GDM1 (cell line): ENCODE results near the gene FAF1.
"Not testable (repeated sequence)": the region's sequence is repeated elsewhere in the genome, so short reads cannot be mapped to it uniquely, and the experiment has no call there.

Experiments
- DNase-seq: peaks from one replicate; lab custom pipeline; 2025; lab: John Stamatoyannopoulos, UW

FAF1 gene

GRCh38 chr1:50959303-50959912 is 659 bp downstream of the FAF1 start:
- no peak for DNase-seq

DNA sequence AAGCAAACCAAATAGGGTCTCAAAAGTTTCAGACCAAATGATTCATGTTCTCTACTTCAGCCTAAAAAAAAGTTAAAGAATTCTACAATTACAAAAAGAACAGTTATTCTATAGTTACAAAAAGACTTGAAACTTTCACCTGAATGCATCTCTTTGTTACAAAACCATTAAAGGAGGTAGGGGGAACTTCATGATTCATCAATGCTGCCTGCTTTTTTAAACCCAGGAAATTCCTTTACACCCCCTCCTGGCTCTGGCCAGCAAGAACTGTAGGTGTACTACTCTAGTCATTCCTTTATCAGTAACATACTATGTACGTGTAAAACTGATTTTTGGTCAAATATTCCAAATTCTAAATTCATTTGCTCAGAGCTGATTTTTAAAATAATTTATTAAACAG is 5.0 kb downstream of the FAF1 start:
- DNase-seq: no peak

DNA sequence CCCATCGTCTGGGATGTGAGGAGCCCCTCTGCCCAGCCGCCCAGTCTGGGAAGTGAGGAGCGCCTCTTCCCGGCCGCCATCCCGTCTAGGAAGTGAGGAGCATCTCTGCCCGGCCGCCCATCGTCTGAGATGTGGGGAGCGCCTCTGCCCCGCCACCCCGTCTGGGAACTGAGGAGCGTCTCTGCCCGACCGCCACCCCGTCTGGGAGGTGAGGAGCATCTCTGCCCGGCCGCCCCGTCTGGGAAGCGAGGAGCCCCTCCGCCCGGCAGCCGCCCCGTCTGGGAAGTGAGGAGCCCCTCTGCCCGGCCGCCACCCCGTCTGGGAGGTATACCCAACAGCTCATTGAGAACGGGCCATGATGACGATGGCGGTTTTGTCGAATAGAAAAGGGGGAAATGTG is 7.5 kb downstream of the FAF1 start:
- DNase-seq: not testable (repeated sequence)

DNA sequence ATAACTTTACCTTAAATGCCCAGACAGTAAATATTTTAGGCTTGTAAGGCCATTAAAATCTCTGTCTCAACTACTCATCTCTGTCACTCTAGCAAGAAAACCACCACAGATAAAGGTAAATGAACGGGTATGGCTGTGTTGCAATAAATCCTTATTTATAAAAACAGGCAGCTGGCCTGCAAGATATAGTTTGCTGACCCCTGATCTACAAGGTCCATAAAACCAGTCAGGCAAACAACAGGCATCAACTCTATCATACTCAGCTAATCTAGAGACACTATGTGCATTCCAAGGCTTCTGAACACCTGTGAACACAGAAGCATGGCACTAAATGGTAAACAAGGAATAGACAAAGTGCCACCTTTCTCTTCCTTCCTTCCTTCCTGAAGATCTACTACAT is 9.7 kb downstream of the FAF1 start:
- DNase-seq: no peak

DNA sequence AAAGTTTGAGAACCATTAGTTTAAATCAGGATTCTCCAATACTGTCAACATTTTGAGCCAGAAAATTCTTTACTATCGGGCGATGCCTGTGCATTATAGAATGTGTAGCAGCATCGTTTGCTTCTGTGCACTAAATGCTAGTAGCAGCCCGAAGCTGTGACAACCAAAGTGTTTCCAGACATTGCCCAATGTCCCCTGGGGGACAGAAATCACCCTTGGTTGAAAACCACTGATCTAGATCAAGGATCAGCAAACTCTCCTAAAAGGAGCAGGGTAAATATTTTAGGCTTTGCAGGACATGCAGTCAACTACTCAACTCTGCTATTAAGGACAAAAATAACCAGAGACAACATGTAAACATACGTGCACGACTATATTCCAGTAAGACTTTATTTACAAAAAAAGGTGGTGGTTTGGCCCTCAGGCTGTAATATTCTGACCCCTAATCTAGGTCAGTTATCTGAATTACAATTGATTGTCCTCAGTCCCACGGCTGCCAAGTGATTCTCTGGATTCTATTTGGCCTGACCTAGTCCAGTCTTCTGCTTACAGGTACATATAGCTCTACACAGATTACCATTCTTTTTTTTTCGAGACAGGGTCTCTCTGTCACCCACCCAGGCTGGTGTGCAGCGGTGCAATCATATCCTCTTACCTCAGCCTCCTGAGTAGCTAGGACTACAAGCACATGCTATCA is 10.6 kb downstream of the FAF1 start:
- no peak for DNase-seq

DNA sequence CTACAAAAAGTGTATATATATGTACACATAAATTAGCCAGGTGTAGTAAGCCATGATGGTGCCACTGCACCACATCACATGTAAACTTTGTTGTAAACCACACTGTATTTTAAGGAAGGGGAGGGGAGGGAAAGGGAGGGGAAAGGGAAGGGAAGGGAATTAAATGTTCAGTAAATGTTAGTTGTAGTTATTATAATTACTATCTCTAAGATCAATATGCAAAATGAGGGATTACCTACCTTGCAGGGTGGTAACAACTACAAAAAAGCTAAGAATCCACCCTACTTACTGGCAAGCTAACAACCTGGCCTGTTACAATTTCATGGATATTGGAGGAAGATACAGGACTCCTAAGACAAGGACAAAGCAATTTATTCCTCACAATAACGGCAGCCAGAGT is 17.7 kb downstream of the FAF1 start:
- DNase-seq: no peak

DNA sequence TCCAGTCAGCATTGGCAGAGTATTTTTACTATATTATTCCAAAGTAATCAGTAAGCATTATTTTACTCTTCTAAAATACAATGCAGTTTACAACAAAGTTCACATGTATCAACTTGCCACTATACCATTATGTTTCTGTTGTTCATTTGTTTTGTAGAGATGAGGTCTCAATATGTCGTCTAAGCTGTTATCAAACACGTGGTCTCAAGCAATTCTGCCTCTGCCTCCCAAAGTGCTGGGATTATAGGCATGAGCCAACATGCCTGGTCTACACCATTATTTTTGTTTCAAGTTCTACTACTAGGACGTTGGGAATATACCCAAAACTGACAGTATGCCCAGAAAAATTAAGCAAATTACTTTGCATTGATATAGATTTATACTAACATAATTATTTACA is 19.8 kb downstream of the FAF1 start:
- no peak for DNase-seq

- DNase-seq: no peak
Measured at GRCh38 chr1:50936321-50936720, 23.7 kb downstream of the FAF1 start.

- not testable (repeated sequence) for DNase-seq
Measured at GRCh38 chr1:50935276-50935675, 24.8 kb downstream of the FAF1 start.

- DNase-seq: no peak
Measured at GRCh38 chr1:50934838-50935237, 25.2 kb downstream of the FAF1 start.

DNA sequence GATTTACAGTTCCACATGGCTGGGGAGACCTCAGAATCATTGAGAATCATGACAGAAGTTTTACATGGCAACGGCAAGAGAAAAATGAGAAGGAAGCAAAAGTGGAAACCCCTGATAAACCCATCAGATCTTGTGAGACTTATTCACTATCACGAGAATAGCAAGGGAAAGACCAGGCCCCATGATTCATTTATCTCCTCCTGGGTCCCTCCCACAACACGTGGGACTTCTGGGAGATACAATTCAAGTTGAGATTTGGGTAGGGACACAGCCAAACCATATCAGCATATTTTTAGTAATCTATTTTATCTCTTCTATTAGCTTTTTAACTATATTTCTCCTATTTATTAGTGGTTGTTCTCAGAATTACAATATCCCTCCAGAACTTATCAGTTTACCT is 26.3 kb downstream of the FAF1 start:
- not testable (repeated sequence) for DNase-seq

DNA sequence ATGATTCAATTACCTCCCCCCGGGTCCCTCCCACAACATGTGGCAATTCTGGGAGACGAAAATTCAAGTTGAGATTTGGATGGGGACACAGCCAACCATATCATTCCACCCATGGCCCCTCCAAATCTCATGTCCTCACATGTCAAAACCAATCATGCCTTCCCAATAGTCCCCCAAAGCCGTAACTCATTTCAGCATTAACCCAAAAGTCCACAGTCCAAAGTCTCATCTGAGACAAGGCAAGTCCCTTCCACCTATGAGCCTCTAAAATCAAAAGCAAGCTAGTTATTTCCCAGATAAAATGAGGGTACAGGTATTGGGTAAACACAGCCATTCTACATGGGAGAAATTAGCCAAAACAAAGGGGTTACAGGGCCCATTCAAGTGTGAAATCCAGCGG is 28.0 kb downstream of the FAF1 start:
- DNase-seq: not testable (repeated sequence)

DNA sequence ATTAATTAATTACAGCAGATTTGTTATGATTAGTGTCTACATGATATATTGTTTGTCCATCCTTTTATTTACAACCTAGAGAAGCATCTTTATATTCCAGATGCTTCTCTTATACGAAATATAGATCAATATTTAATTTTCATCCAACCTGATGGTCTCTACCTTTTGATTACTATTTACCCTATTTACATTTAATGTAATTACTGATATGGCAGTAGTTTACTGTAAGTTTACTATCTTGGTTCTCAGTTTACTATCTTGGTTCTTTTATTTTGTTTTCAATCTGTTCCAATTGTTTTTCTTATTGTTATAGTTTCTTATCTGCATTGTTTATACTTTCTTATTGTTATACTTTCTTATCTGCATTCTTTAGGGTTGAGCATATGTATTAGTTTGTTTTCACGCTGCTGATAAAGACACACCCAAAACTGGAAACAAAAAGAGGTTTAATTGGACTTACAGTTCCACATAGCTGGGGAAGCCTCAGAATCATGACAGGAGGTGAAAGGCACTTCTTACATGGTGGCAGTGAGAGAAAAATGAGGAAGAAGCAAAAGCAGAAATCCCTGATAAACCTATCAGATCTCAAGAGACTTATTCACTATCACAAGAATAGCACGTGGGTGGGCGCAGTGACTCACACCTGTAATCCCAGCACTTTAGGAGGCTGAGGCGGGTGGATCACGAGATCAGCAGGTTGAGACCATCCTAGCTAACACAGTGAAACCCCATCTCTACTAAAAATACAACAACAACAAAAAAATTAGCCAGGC is 28.9 kb downstream of the FAF1 start:
- peak; percentile 25 for DNase-seq

- DNase-seq: no peak
Measured at GRCh38 chr1:50930193-50930592, 29.9 kb downstream of the FAF1 start.

GRCh38 chr1:50929376-50929958 is 30.6 kb downstream of the FAF1 start:
- no peak for DNase-seq

- DNase-seq: no peak
Measured at GRCh38 chr1:50923564-50923963, 36.5 kb downstream of the FAF1 start.

DNA sequence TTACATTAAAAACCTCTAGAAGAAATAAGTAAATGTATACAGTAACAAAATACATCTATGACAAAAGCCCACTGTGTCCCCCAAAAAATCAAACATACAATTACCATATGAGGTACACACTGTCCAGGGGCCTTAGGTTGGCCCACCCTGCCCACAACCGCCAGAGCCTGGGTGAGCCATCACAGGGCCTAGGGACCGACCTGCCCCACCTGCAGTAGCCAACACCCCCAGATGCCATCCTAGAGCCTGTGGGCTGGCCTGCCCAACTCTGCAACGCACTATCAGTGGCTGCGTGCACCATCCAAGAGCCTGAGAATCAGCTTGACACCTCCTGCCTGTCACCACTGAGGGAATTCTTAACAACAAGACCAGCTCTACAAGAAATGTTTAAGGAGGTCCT is 39.0 kb downstream of the FAF1 start:
- no peak for DNase-seq

DNA sequence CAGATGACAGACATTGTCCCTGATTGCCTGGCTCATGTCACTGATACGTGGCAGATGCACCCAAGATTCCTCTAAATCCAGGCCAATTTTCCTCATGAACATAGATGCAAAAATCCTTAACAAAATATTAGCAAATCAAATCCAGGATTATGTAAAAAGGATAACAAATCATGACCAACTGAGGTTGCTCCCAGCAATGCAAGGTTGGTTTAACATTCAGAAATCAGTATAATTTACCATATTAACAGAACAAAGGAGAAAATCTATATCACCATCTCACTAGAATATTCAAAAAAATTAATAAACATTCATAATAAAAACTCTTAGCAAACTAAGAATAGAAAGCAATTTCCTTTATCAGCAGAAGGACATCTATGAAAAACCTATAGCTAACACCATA is 39.7 kb downstream of the FAF1 start:
- DNase-seq: no peak

DNA sequence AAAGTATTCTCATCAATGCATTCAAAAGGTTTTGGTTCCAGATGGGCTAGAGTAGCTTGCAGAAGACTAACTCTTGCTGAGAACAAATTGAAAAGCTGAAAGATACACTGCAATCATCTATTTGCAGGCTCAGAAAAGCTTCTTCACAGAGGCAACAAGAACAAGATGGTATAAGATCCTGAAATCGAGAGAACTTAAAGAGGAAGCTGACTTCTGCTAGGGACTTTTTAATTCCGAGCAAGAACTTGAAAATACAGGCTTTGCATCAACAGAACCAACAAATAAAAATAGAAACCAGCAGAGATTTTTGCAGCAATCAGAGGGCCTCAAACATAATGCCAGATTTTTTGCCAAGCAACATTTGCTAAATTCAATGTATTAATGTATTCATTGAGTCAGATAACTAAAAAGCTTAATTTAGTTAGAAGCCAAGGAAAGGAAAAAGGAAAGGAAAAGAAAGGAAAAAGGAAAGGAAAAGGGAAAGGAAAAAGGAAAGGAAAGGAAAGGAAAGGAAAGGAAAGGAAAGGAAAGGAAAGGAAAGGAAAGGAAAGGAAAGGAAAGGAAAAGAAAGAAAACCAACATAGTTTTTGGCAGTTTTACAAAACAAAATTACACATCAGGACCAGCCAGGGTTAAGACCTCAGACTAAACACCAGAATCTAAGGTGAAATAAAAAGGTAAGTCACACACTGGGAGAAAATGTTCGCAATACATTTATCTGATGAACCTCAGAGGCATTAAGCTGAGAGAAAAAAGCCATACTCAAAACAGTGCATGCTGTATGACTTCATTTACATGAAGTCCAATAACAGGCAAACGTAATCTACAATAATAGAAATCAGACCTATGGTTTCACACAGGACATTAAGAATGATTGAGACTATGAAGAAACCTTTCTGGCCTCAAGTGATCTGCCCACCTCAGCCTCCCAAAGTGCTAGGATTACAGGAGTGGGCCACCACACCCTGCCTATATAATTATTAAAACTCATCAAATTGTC is 42.6 kb downstream of the FAF1 start:
- DNase-seq: no peak

GRCh38 chr1:50915621-50916020 is 44.4 kb downstream of the FAF1 start:
- no peak for DNase-seq

GRCh38 chr1:50913954-50914353 is 46.1 kb downstream of the FAF1 start:
- no peak for DNase-seq

GRCh38 chr1:50910356-50910755 is 49.7 kb downstream of the FAF1 start:
- not testable (repeated sequence) for DNase-seq
